GM12875 (cell line): ENCODE results near the gene RHEX.

ENCODE experiments used
- H3K4me3 ChIP-seq: one replicate; pipeline ENCODE4 v1.5.1; 2011; ENCODE audit warnings: low read depth, low read length, control low read depth
- TF ChIP-seq, protein P1 (sequence below): IDR thresholded peaks from 2 replicates; pipeline ENCODE4 v1.5.1; 2011; ENCODE audit warnings: low read depth, mild to moderate bottlenecking, control low read depth, inconsistent platforms, low read length, moderate library complexity, borderline replicate concordance; ENCODE audit not compliant: insufficient read depth

The RHEX gene

DNA sequence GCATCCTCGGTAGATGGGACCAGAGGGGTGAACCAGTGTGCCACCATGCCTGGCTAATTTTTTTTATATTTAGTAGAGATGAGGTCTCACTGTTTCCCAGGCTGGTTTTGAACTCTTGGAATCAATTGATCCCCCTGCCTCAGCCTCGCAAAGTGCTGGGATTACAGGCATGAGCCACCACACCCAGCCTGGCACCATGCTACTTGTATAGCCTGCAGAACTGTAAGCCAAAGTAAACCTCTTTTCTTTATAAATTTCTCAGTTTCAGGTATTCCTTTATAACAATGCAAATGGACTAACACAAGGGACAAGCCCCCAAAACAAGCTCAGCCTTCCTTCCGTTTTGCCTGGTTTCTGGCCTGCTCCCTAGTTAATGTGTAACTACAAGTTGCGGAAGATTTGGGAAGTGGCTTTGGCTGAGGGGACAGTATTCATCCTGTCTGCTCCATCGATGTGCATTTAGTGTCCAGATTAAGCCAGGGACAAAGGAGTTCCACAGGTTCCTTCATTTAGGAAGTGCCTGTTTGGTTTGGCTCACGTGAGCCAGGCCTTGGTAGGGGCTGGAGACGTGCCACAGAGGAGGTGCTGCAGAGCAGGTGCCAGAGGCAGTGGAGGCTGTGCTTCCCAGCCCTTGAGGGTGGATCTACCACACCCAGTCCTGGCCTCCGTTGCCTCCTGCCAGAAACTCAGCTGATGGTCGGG lies 59.8 kb downstream of the RHEX start:
- TF ChIP-seq, protein P1, sequence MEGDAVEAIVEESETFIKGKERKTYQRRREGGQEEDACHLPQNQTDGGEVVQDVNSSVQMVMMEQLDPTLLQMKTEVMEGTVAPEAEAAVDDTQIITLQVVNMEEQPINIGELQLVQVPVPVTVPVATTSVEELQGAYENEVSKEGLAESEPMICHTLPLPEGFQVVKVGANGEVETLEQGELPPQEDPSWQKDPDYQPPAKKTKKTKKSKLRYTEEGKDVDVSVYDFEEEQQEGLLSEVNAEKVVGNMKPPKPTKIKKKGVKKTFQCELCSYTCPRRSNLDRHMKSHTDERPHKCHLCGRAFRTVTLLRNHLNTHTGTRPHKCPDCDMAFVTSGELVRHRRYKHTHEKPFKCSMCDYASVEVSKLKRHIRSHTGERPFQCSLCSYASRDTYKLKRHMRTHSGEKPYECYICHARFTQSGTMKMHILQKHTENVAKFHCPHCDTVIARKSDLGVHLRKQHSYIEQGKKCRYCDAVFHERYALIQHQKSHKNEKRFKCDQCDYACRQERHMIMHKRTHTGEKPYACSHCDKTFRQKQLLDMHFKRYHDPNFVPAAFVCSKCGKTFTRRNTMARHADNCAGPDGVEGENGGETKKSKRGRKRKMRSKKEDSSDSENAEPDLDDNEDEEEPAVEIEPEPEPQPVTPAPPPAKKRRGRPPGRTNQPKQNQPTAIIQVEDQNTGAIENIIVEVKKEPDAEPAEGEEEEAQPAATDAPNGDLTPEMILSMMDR, result no peak
- H3K4me3 ChIP-seq, result no peak overlapping the region

DNA sequence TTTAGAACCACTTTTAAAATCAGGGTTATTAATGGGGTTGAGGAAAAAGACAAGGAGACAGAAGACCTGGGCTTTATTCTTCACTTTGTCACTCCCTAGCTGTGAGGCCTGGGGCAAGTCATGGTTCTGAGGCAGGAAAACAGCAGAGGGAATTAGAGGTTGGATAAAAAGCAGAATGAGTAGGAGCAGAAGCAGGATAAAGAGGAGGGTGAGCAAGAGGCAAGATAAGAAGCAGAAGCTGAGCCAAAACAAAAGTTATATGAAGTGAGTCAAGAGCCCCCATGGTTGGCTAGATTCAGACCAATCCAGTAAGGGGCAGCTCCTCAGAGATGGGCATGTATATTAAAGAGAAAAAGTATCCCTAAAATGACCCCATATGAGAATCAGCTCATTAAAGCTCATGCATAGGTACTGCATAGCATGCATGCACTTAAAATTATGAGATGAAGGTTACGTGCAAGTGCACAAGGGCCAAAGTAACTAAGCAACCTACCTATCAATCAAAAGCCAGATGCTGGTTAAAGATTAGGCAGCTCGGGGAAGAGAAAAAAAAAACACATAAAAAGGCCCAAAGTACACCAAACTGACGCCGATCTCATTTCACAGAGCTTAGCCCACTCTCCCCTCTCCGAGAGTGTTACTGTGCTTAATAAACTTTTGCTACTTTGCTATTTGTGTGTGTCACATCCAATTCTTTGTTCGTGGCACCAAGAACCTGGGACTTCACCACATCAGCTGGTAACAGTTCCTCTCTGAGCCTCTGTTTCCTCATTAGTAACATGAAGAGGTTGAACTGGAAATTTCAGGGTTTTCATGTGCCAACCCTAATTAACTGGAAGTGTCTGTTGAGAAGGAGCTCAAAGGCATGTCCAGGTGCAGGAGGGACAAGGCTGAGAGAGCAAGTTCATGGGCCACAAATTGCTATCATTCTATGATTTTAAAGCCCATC lies 62.0 kb downstream of the RHEX start:
- no peak overlapping the region for H3K4me3 ChIP-seq
- TF ChIP-seq, protein P1, result no peak

DNA sequence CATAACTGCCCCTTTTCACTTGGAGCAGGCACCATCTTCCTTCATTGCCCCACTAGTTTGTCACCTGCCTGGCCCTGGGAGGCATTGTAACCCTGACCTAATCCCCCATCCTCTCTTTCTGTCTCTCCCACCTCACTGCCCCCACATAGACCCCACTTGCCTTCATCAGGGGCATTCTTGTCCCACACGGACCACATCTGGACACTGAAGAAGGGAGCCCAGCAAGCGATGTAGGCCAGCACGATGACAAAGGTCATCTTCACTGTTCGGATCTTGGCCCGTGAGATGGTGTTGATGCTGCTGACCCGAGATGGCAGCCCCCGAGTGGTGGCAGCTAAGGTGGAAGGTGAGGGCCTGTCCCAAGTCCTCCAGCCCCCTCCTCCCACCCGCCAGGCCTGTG lies 62.8 kb downstream of the RHEX start:
- no peak overlapping the region for H3K4me3 ChIP-seq
- TF ChIP-seq, protein P1, result no peak

DNA sequence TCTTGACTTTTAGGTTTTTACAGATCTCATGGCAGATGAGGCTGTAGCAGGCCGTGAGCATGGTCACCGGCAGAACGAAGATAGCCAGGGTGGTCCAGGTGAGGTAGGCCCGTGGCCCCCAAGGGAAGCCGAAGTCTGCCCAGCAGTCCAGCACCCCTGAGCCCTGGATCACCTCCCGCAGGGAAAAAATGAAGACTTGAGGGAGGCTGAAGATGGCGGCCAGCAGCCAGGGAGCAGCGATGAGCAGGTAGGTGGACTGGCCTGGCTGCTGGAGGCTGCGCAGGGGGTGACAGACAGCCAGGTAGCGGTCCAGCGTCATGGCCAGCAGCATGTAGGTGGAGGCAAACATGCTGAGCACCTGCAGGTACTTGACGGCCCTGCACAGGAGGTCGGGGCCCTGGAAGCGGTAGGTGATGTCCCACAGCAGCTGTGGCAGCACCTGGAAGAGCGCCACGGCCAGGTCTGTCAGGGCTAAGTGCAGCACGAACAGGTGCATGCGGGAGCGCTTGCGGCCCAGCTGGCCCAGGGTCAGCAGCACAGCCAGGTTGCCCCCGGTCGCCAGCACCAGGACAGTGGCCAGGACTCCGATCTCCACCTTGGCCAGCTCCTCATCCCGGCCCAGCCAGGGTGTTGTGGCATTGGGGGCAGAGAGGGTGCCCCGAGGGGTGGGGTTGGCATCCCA lies 63.4 kb downstream of the RHEX start:
- H3K4me3 ChIP-seq, result no peak overlapping the region
- TF ChIP-seq, protein P1, result no peak

DNA sequence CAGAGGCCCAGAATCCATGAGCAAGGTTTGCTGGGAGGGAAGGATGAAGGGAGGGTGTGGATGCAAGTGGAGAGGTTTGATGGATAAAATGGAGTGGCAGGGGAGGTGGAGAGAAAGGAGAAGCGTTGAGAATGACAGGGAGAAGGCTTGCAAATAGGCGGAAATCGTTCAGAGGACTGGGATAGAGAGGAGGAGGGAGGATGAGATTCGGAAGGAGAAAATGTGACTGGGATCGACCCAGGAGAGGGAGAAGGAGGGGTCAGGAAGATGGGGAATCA lies 63.8 kb downstream of the RHEX start:
- no peak overlapping the region for H3K4me3 ChIP-seq
- TF ChIP-seq, protein P1, result no peak

DNA sequence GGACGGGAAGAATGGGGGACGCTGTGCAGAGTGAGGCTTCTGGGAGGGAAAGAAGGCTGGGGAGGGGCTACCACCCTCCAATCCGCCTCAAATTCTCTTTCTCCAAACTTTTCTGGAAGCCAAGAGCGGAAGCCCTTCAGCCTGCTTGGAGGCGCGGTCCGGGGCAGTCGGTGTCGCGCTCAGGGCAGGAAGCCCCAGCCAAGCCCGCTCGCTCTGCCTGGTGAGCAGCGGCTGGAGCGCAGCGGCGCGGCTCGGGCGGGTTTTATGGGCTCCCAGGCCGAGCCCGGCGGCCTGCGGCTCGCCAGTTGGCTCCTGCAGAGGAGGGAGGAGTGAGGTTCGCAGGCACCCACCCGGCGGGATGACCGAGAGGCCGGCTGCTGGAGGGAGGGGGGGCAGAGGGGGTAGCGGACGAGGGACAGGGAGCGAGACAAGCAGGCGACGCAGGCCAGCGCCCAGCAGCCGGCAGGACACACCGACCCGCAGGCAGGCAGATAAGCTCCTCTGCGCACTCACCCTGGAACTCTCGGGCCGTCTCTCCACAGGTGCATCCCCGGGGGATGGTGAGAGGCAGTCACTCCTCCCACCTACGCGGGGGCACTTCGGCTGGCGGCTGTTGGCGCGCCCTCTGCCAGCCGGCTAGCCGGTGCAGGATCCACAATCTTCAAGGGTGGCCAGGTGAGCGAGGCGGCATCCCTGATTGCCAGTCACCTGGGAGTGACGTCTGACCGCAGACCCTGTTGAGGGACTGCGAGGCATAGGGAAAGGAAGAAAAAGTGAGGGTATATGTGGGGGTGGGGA lies 64.4 kb downstream of the RHEX start, which contains the start of gene AVPR1B:
Gene AVPR1B (minus strand): TSS at position 238 of the 798 bp plus-strand sequence. CDS start 498 bp downstream, outside the sequence.
- no peak within 1 kb of the TSS for H3K4me3 ChIP-seq
- TF ChIP-seq, protein P1, result no peak
